ENCODE measurements around the gene DIP2A.
"Not testable (repeated sequence)": the region's sequence is repeated elsewhere in the genome, so short reads cannot be mapped to it uniquely, and the experiment has no call there.

Gene DIP2A

GRCh38 chr21:46443910-46444309 lies 14.8 kb upstream of the DIP2A start:
- peaks cover 0 to 6% of the 10 kb centered on the region in 2 donors for H3K9me3 ChIP-seq (ENCODE audit: control insufficient read depth in 1 of 2, low read length in 2 of 2)
- no peak overlapping the region for H3K9ac ChIP-seq (ENCODE audit: low read depth in 1 of 2, low read length in 2 of 2)
- no peaks in the 10 kb centered on the region for H3K27me3 ChIP-seq (ENCODE audit: control insufficient read depth in 1 of 2, insufficient read depth in 2 of 2, low read length in 2 of 2)
- peaks cover 6 to 43% of the 10 kb centered on the region in 2 donors for H3K36me3 ChIP-seq (ENCODE audit: control insufficient read depth in 1 of 2, insufficient read depth in 2 of 2, low read length in 2 of 2)
- H3K27ac ChIP-seq (ENCODE audit: low read depth, low read length): no peak overlapping the region
- H3K4me3 ChIP-seq (ENCODE audit: low read depth in 1 of 2, low read length in 2 of 2): no peak overlapping the region
- peaks cover 0 to 8% of the 10 kb centered on the region in 2 donors for H3K4me1 ChIP-seq (ENCODE audit: control insufficient read depth in 1 of 2, insufficient read depth in 2 of 2, low read length in 2 of 2)

- Histone ChIP-seq H3K9me3 (ENCODE audit: control insufficient read depth in 1 of 2, low read length in 2 of 2) (peaks cover 7% of the 10 kb centered on the region in 2 donors), H3K27ac (ENCODE audit: low read depth, low read length) (no peak overlapping the region), H3K36me3 (ENCODE audit: control insufficient read depth in 1 of 2, insufficient read depth in 2 of 2, low read length in 2 of 2) (peaks cover 0 to 4% of the 10 kb centered on the region in 2 donors), H3K9ac (ENCODE audit: low read depth in 1 of 2, low read length in 2 of 2) (no peak overlapping the region), H3K4me1 (ENCODE audit: control insufficient read depth in 1 of 2, insufficient read depth in 2 of 2, low read length in 2 of 2) (peaks cover 4 to 8% of the 10 kb centered on the region in 2 donors), H3K27me3 (ENCODE audit: control insufficient read depth in 1 of 2, insufficient read depth in 2 of 2, low read length in 2 of 2) (no peaks in the 10 kb centered on the region), H3K4me3 (ENCODE audit: low read depth in 1 of 2, low read length in 2 of 2) (no peak overlapping the region)
Measured at GRCh38 chr21:46448108-46448507, 10.6 kb upstream of the DIP2A start.

DNA sequence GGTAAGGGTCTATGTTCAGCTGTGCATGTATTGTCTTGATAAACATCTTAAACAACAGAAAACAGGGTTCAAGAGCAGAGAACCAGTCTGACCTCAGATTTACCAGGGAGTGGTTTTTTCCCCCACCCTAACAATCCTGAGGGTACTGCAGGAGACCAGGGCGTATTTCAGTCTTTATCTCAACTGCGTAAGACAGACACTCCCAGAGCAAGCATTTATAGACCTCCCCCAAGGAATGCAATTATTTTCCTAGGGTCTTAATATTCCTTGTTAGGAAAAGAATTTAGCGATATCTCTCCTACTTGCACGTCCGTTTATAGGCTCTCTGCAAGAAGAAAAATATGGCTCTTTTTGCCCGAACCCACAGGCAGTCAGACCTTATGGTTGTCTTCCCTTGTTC lies 9.8 kb upstream of the DIP2A start:
- H3K27ac ChIP-seq (ENCODE audit: low read depth, low read length); H3K4me3 ChIP-seq (ENCODE audit: low read depth in 1 of 2, low read length in 2 of 2); H3K36me3 ChIP-seq (ENCODE audit: control insufficient read depth in 1 of 2, insufficient read depth in 2 of 2, low read length in 2 of 2); H3K4me1 ChIP-seq (ENCODE audit: control insufficient read depth in 1 of 2, insufficient read depth in 2 of 2, low read length in 2 of 2); H3K9me3 ChIP-seq (ENCODE audit: control insufficient read depth in 1 of 2, low read length in 2 of 2); H3K27me3 ChIP-seq (ENCODE audit: control insufficient read depth in 1 of 2, insufficient read depth in 2 of 2, low read length in 2 of 2); H3K9ac ChIP-seq (ENCODE audit: low read depth in 1 of 2, low read length in 2 of 2): not testable (repeated sequence)

- Histone ChIP-seq H3K4me1 (ENCODE audit: control insufficient read depth in 1 of 2, insufficient read depth in 2 of 2, low read length in 2 of 2) (peaks cover 23 to 25% of the 10 kb centered on the region in 2 donors), H3K27ac (ENCODE audit: low read depth, low read length) (no peak overlapping the region)
Measured at GRCh38 chr21:46452710-46453109, 6.0 kb upstream of the DIP2A start.

GRCh38 chr21:46454142-46454541 lies 4.5 kb upstream of the DIP2A start:
- Histone ChIP-seq H3K9me3 (ENCODE audit: control insufficient read depth in 1 of 2, low read length in 2 of 2) (peaks cover 0 to 7% of the 10 kb centered on the region in 2 donors), H3K27ac (ENCODE audit: low read depth, low read length) (no peak overlapping the region), H3K36me3 (ENCODE audit: control insufficient read depth in 1 of 2, insufficient read depth in 2 of 2, low read length in 2 of 2) (no peaks in the 10 kb centered on the region), H3K4me1 (ENCODE audit: control insufficient read depth in 1 of 2, insufficient read depth in 2 of 2, low read length in 2 of 2) (peaks cover 27 to 28% of the 10 kb centered on the region in 2 donors), H3K4me3 (ENCODE audit: low read depth in 1 of 2, low read length in 2 of 2) (no peak overlapping the region), H3K9ac (ENCODE audit: low read depth in 1 of 2, low read length in 2 of 2) (no peak overlapping the region), H3K27me3 (ENCODE audit: control insufficient read depth in 1 of 2, insufficient read depth in 2 of 2, low read length in 2 of 2) (no peaks in the 10 kb centered on the region)

More at GRCh38 chr21:46452710-46453109, 6.0 kb upstream of the DIP2A start:
- Histone ChIP-seq H3K9me3 (ENCODE audit: control insufficient read depth in 1 of 2, low read length in 2 of 2) (peaks cover 7% of the 10 kb centered on the region in 2 donors), H3K9ac (ENCODE audit: low read depth in 1 of 2, low read length in 2 of 2) (no peak overlapping the region), H3K4me3 (ENCODE audit: low read depth in 1 of 2, low read length in 2 of 2) (no peak overlapping the region), H3K27me3 (ENCODE audit: control insufficient read depth in 1 of 2, insufficient read depth in 2 of 2, low read length in 2 of 2) (no peaks in the 10 kb centered on the region), H3K36me3 (ENCODE audit: control insufficient read depth in 1 of 2, insufficient read depth in 2 of 2, low read length in 2 of 2) (no peaks in the 10 kb centered on the region)

DNA sequence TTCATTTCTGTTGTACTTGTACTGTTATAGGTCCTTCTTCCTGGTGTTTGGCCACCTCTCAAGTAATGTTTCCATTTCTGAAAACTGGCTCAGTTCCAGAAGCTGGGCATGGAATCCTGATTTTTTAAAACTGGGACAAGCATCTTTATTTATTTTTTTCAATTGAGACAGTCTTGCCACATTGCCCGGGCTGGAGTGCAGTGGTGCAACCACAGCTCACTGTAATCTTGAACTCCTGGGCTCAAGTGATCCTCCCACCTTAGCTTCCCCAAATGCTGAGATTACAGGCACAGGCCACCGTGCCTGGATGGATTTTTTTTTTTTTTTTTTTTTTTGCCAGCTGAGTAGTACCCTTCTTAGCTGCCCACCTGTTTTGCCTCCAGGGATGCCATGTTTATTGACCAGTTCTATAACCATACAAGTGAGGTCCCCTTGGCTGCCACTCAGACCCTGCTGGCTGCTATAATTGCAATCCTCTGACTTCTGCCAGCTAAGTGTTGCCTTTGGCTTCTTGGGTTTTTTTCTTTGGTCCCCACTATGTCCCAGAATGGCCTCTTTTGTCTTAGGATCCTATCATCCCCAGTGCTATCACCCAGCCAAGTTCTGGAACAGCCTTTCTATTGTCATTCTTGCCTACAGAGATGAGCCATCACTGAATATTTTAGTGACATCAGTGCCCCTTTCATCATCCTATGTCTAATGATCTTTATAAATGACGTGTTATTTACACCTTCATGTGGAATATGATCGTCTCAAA lies 3.9 kb upstream of the DIP2A start:
- no peaks in the 10 kb centered on the region for H3K36me3 ChIP-seq (ENCODE audit: control insufficient read depth in 1 of 2, insufficient read depth in 2 of 2, low read length in 2 of 2)
- no peak overlapping the region for H3K27ac ChIP-seq (ENCODE audit: low read depth, low read length)
- H3K9ac ChIP-seq (ENCODE audit: low read depth in 1 of 2, low read length in 2 of 2): no peak overlapping the region
- H3K9me3 ChIP-seq (ENCODE audit: control insufficient read depth in 1 of 2, low read length in 2 of 2): peaks cover 0 to 2% of the 10 kb centered on the region in 2 donors
- peaks cover 27 to 30% of the 10 kb centered on the region in 2 donors for H3K4me1 ChIP-seq (ENCODE audit: control insufficient read depth in 1 of 2, insufficient read depth in 2 of 2, low read length in 2 of 2)
- no peaks in the 10 kb centered on the region for H3K27me3 ChIP-seq (ENCODE audit: control insufficient read depth in 1 of 2, insufficient read depth in 2 of 2, low read length in 2 of 2)
- no peak overlapping the region for H3K4me3 ChIP-seq (ENCODE audit: low read depth in 1 of 2, low read length in 2 of 2)

DNA sequence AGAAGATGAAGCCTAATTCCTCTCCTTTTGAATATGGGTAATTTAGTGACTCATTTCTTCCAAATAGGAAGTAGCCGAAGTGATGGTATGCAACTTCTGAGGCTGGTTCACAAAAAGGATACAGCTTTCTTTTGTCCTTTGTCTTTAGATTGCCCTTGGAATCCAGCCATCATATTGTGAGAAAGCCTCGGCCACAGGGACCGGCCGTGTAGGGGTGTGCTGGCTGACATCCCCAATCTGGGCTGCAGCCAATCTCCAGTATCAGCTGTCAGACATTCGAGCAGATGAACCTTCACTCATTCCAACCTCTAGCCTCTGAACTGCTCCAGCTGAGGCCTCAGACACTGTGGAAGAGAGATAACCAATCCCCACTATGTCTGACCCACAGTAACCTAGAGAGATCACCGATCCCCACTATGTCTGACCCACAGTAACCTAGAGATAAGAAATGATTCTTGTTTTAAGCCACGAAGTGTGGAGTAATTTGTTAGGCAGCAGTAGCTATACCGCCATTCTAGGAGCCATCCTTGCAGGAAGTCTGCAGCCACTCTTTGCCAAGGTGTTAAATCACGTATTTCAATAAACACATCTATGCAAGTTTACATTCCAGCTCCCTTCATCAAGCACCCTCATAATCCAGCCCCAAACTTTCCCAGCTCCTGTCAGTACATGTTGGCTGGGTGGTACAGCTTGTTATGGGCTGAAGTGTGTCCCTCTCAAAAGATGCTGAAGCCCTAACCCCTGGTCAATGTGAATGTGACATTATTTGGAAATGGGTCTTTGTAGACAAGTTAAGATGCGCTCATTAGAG lies 2.9 kb upstream of the DIP2A start:
- H3K27me3 ChIP-seq (ENCODE audit: control insufficient read depth in 1 of 2, insufficient read depth in 2 of 2, low read length in 2 of 2): no peaks in the 10 kb centered on the region
- H3K4me1 ChIP-seq (ENCODE audit: control insufficient read depth in 1 of 2, insufficient read depth in 2 of 2, low read length in 2 of 2): peaks cover 27 to 32% of the 10 kb centered on the region in 2 donors
- no peaks in the 10 kb centered on the region for H3K36me3 ChIP-seq (ENCODE audit: control insufficient read depth in 1 of 2, insufficient read depth in 2 of 2, low read length in 2 of 2)
- no peak overlapping the region for H3K27ac ChIP-seq (ENCODE audit: low read depth, low read length)
- peak overlapping the region in 1 of 2 donors; percentile 16 for H3K9ac ChIP-seq (ENCODE audit: low read depth in 1 of 2, low read length in 2 of 2)
- H3K9me3 ChIP-seq (ENCODE audit: control insufficient read depth in 1 of 2, low read length in 2 of 2): no peaks in the 10 kb centered on the region
- H3K4me3 ChIP-seq (ENCODE audit: low read depth in 1 of 2, low read length in 2 of 2): no peak overlapping the region

DNA sequence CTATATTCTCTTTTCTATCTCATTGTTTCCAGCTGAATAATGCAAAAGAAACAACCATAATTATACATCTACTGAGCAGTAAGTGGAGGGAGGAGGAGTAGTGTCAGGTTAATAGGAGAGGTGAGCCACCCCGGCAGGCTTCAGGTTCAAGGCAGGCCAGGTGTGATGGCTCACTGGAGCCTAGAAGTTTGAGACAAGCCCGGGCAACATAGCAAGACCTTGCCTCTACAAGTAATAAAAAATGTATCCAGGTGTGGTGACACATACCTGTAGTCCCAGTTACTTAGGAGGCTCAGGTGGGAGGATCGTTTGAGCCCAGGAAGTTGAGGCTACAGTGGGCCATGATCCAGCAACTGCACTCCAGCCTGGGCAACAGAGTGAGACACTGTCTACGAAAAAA lies 1.9 kb upstream of the DIP2A start:
- H3K4me1 ChIP-seq (ENCODE audit: control insufficient read depth in 1 of 2, insufficient read depth in 2 of 2, low read length in 2 of 2): peaks cover 27 to 32% of the 10 kb centered on the region in 2 donors
- H3K9me3 ChIP-seq (ENCODE audit: control insufficient read depth in 1 of 2, low read length in 2 of 2): no peaks in the 10 kb centered on the region
- no peaks in the 10 kb centered on the region for H3K27me3 ChIP-seq (ENCODE audit: control insufficient read depth in 1 of 2, insufficient read depth in 2 of 2, low read length in 2 of 2)
- no peak overlapping the region for H3K4me3 ChIP-seq (ENCODE audit: low read depth in 1 of 2, low read length in 2 of 2)
- H3K9ac ChIP-seq (ENCODE audit: low read depth in 1 of 2, low read length in 2 of 2): no peak overlapping the region
- no peaks in the 10 kb centered on the region for H3K36me3 ChIP-seq (ENCODE audit: control insufficient read depth in 1 of 2, insufficient read depth in 2 of 2, low read length in 2 of 2)
- no peak overlapping the region for H3K27ac ChIP-seq (ENCODE audit: low read depth, low read length)

DNA sequence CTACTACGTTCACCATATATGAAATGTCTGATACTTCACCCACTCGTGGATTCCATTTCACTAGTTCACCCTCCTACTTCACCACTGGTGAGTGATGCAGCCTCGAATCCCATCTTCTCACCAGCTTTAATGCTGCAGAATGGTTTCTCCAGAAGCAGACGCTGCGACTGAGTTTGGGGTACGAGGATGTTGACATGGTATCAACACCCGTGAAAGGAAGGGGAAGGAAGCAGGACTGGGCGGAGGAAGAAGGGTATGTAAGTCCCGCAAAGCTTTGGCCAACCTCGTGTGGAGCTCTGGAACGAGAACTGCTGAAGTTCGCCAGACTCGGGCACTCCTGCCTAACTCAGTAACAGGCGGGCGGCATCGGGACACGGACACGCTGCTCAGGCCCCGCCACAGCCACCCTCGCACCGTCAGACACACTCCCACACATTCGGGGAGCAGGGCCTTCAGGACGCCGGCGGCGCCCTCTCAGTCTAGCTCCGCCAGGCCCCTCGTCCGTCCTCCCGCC lies 833 bp upstream of the DIP2A start:
- peak overlapping the region; percentile 57 for H3K27ac ChIP-seq (ENCODE audit: low read depth, low read length)
- no peaks in the 10 kb centered on the region for H3K9me3 ChIP-seq (ENCODE audit: control insufficient read depth in 1 of 2, low read length in 2 of 2)
- H3K27me3 ChIP-seq (ENCODE audit: control insufficient read depth in 1 of 2, insufficient read depth in 2 of 2, low read length in 2 of 2): no peaks in the 10 kb centered on the region
- no peaks in the 10 kb centered on the region for H3K36me3 ChIP-seq (ENCODE audit: control insufficient read depth in 1 of 2, insufficient read depth in 2 of 2, low read length in 2 of 2)
- H3K4me1 ChIP-seq (ENCODE audit: control insufficient read depth in 1 of 2, insufficient read depth in 2 of 2, low read length in 2 of 2): peaks cover 24 to 32% of the 10 kb centered on the region in 2 donors
- H3K9ac ChIP-seq (ENCODE audit: low read depth in 1 of 2, low read length in 2 of 2): peak overlapping the region; percentile 85 to 96
- H3K4me3 ChIP-seq (ENCODE audit: low read depth in 1 of 2, low read length in 2 of 2): peak overlapping the region; percentile 86 to 96

DNA sequence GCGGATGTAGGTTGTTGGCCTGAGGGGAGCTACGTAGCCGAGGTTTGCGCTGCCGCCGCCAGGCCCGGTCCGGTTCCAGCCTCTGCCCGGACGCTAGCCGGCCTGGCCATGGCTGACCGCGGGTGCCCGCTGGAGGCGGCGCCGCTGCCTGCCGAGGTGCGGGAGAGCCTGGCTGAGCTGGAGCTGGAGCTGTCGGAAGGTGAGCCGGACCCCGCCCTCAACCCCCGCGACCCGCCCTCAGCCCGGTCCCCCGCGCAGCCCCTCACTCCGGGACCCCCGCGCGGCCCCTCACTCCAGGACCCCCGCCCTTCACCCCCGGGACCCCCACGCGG lies 299 bp downstream of the DIP2A start:
- peak overlapping the region; percentile 63 to 85 for H3K4me3 ChIP-seq (ENCODE audit: low read depth in 1 of 2, low read length in 2 of 2)
- no peaks in the 10 kb centered on the region for H3K9me3 ChIP-seq (ENCODE audit: control insufficient read depth in 1 of 2, low read length in 2 of 2)
- peaks cover 0 to 7% of the 10 kb centered on the region in 2 donors for H3K36me3 ChIP-seq (ENCODE audit: control insufficient read depth in 1 of 2, insufficient read depth in 2 of 2, low read length in 2 of 2)
- peaks cover 23 to 32% of the 10 kb centered on the region in 2 donors for H3K4me1 ChIP-seq (ENCODE audit: control insufficient read depth in 1 of 2, insufficient read depth in 2 of 2, low read length in 2 of 2)
- H3K9ac ChIP-seq (ENCODE audit: low read depth in 1 of 2, low read length in 2 of 2): peak overlapping the region; percentile 67 to 76
- H3K27ac ChIP-seq (ENCODE audit: low read depth, low read length): peak overlapping the region; percentile 72
- no peaks in the 10 kb centered on the region for H3K27me3 ChIP-seq (ENCODE audit: control insufficient read depth in 1 of 2, insufficient read depth in 2 of 2, low read length in 2 of 2)
